ENCODE data around the gene ORAI2. TPM values are rescaled to one million over a fixed set of nuclear protein-coding genes. Genes with fewer than 3 reads are reported as not detected.

ORAI2 gene
- total and polyA plus RNA-seq, 2 donors (not counting 3 experiments of a cell fraction or from before 2014, with no cell fraction given): 84.1 to 99.1 TPM

- no peak overlapping the region for H3K4me2 ChIP-seq (ENCODE audit: insufficient read depth, low read length)
These were observed 23.0 kb downstream of the ORAI2 start for GRCh38 chr7:102456327-102456726.

More at GRCh38 chr7:102456327-102456726, 23.0 kb downstream of the ORAI2 start:
- no peaks in the 10 kb centered on the region for H3K9me1 ChIP-seq (replicated peaks; ENCODE audit: control insufficient read depth, extremely low read depth, insufficient read depth, low read length)
- no peaks in the 10 kb centered on the region for H4K20me1 ChIP-seq (replicated peaks; ENCODE audit: control insufficient read depth, extremely low read depth, insufficient read depth, low read length)
- dilution Hi-C loops (cut with MboI; ENCODE audit: extremely low pct_ligation_motif_present, low sequenced_read_pairs) (no loop called here), intact Hi-C loops (cut with micrococcal nuclease) (no loop called here)
- H3K4me1 ChIP-seq (ENCODE audit: control insufficient read depth, extremely low read depth, insufficient read depth, low read length): no peaks in the 10 kb centered on the region
- no peak for FAIRE-seq
- no peak overlapping the region for H3K4me3 ChIP-seq (replicated peaks in 1 of 3; ENCODE audit: insufficient read depth in 1 of 3, low read depth in 1 of 3, low read length in 3 of 3)
- no peak overlapping the region for H3K9ac ChIP-seq (replicated peaks; ENCODE audit: extremely low read depth, insufficient read depth, low read length)
- no peaks in the 10 kb centered on the region for H3K9me3 ChIP-seq (replicated peaks; ENCODE audit: control insufficient read depth, insufficient read depth, low read length)
- ChIA-PET CTCF (interaction anchor here (1.1 to 2.1 kb wide), 2 partner anchors 11 to 44 kb away, joined by 5 read pairs; no protein-coding TSS in a partner anchor), POLR2A (no interaction called here)
- H3K27me3 ChIP-seq (ENCODE audit: control insufficient read depth in 2 of 2, insufficient read depth in 2 of 2, low read length in 2 of 2): no peaks in the 10 kb centered on the region
- H3K36me3 ChIP-seq (ENCODE audit: control insufficient read depth in 2 of 2, extremely low read depth in 1 of 2, insufficient read depth in 2 of 2, low read length in 2 of 2): peaks cover 4 to 9% of the 10 kb centered on the region in 2 experiments
- H3K79me2 ChIP-seq (ENCODE audit: control insufficient read depth, insufficient read depth, low read length): no peaks in the 10 kb centered on the region
- H2AFZ ChIP-seq (ENCODE audit: low read depth, low read length): no peak overlapping the region
- DNase-seq (ENCODE audit: low read depth, low spot score): no peak
- TF ChIP-seq GATA2 (IDR thresholded peaks at IDR 0.05; ENCODE audit: insufficient read depth, insufficient read length, low read depth, low read length) (no peak), POLR2AphosphoS5 (IDR thresholded peaks at IDR 0.05; ENCODE audit: insufficient read depth, low read depth, low read length) (no peak), JUN (IDR thresholded peaks at IDR 0.05; ENCODE audit: borderline replicate concordance, insufficient read depth, insufficient read length, low read depth) (no peak), FOS (IDR thresholded peaks at IDR 0.05; ENCODE audit: borderline replicate concordance, insufficient read depth, low read length) (no peak), MYC (IDR thresholded peaks at IDR 0.05; ENCODE audit: low read depth, low read length) (no peak), POLR2A (IDR thresholded peaks at IDR 0.05; ENCODE audit: low read depth, low read length) (no peak), EZH2 (IDR thresholded peaks at IDR 0.05; ENCODE audit: borderline replicate concordance, low read depth, low read length, severe bottlenecking) (no peak)
- TF ChIP-seq, protein P1, sequence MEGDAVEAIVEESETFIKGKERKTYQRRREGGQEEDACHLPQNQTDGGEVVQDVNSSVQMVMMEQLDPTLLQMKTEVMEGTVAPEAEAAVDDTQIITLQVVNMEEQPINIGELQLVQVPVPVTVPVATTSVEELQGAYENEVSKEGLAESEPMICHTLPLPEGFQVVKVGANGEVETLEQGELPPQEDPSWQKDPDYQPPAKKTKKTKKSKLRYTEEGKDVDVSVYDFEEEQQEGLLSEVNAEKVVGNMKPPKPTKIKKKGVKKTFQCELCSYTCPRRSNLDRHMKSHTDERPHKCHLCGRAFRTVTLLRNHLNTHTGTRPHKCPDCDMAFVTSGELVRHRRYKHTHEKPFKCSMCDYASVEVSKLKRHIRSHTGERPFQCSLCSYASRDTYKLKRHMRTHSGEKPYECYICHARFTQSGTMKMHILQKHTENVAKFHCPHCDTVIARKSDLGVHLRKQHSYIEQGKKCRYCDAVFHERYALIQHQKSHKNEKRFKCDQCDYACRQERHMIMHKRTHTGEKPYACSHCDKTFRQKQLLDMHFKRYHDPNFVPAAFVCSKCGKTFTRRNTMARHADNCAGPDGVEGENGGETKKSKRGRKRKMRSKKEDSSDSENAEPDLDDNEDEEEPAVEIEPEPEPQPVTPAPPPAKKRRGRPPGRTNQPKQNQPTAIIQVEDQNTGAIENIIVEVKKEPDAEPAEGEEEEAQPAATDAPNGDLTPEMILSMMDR (IDR thresholded peaks at IDR 0.05; ENCODE audit: extremely low read depth in 1 of 2, insufficient read depth in 1 of 2, low read depth in 1 of 2, low read length in 2 of 2): no peak
- TF ChIP-seq, protein P2, sequence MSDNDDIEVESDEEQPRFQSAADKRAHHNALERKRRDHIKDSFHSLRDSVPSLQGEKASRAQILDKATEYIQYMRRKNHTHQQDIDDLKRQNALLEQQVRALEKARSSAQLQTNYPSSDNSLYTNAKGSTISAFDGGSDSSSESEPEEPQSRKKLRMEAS (IDR thresholded peaks at IDR 0.05; ENCODE audit: insufficient read depth, insufficient read length): no peak
- H3K27ac ChIP-seq (ENCODE audit: insufficient read depth, low read depth, low read length): no peak overlapping the region
- no TSS peak for BruUV-seq (replicated peaks)

Measured in endothelial cell of umbilical vein (primary cell).